Measurements from ENCODE around the gene DSCAML1. TPM values are rescaled to one million over a fixed set of nuclear protein-coding genes. Genes with fewer than 3 reads are reported as not detected.

Gene DSCAML1
- total RNA-seq, 2 donors from 2014 or later = 2.8 TPM; not detected in 1

GRCh38 chr11:117669062-117669461 is 128.0 kb downstream of the DSCAML1 start:
- no peak for ATAC-seq (replicated peaks)
- no peaks in the 10 kb centered on the region for H3K9me3 Mint-ChIP-seq
- no peaks in the 10 kb centered on the region for H3K36me3 Mint-ChIP-seq (ENCODE audit: low read depth)
- no peak overlapping the region for H3K4me3 Mint-ChIP-seq
- H3K27me3 Mint-ChIP-seq = peaks cover 19% of the 10 kb centered on the region
- no peak overlapping the region for H3K27ac Mint-ChIP-seq
- no peaks in the 10 kb centered on the region for H3K4me1 Mint-ChIP-seq

- Mint-ChIP-seq H3K27me3 (peaks cover 18% of the 10 kb centered on the region), H3K4me1 (no peaks in the 10 kb centered on the region), H3K27ac (no peak overlapping the region), H3K9me3 (no peaks in the 10 kb centered on the region), H3K36me3 (ENCODE audit: low read depth) (no peaks in the 10 kb centered on the region), H3K4me3 (no peak overlapping the region)
- ATAC-seq (replicated peaks) = no peak
Observed at GRCh38 chr11:117668321-117668751, 128.7 kb downstream of the DSCAML1 start.

GRCh38 chr11:117664897-117665296 is 132.1 kb downstream of the DSCAML1 start:
- no peak for ATAC-seq (replicated peaks)
- Mint-ChIP-seq H3K4me1 (no peaks in the 10 kb centered on the region), H3K36me3 (ENCODE audit: low read depth) (no peaks in the 10 kb centered on the region), H3K4me3 (no peak overlapping the region), H3K27me3 (peaks cover 8% of the 10 kb centered on the region), H3K27ac (no peak overlapping the region), H3K9me3 (no peaks in the 10 kb centered on the region)

- no peaks in the 10 kb centered on the region for H3K4me1 Mint-ChIP-seq
- no peak for ATAC-seq (replicated peaks)
Observed at GRCh38 chr11:117663821-117664220, 133.2 kb downstream of the DSCAML1 start.

GRCh38 chr11:117663414-117663813 is 133.6 kb downstream of the DSCAML1 start:
- Mint-ChIP-seq H3K27ac (no peak overlapping the region), H3K9me3 (no peaks in the 10 kb centered on the region), H3K36me3 (ENCODE audit: low read depth) (no peaks in the 10 kb centered on the region), H3K27me3 (peaks cover 8% of the 10 kb centered on the region), H3K4me1 (no peaks in the 10 kb centered on the region), H3K4me3 (no peak overlapping the region)
- no peak for ATAC-seq (replicated peaks)

More at GRCh38 chr11:117663821-117664220, 133.2 kb downstream of the DSCAML1 start:
- Mint-ChIP-seq H3K36me3 (ENCODE audit: low read depth) (no peaks in the 10 kb centered on the region), H3K27me3 (peaks cover 8% of the 10 kb centered on the region), H3K27ac (no peak overlapping the region), H3K9me3 (no peaks in the 10 kb centered on the region), H3K4me3 (no peak overlapping the region)

GRCh38 chr11:117662671-117663269 is 134.2 kb downstream of the DSCAML1 start:
- no peaks in the 10 kb centered on the region for H3K4me1 Mint-ChIP-seq
- no peak overlapping the region for H3K4me3 Mint-ChIP-seq
- peaks cover 8% of the 10 kb centered on the region for H3K27me3 Mint-ChIP-seq
- no peak for ATAC-seq (replicated peaks)
- no peak overlapping the region for H3K27ac Mint-ChIP-seq
- no peaks in the 10 kb centered on the region for H3K9me3 Mint-ChIP-seq
- H3K36me3 Mint-ChIP-seq (ENCODE audit: low read depth) = no peaks in the 10 kb centered on the region

- H3K9me3 Mint-ChIP-seq = no peaks in the 10 kb centered on the region
- no peak overlapping the region for H3K4me3 Mint-ChIP-seq
- no peaks in the 10 kb centered on the region for H3K4me1 Mint-ChIP-seq
- H3K27me3 Mint-ChIP-seq = peaks cover 5% of the 10 kb centered on the region
- H3K36me3 Mint-ChIP-seq (ENCODE audit: low read depth) = no peaks in the 10 kb centered on the region
- ATAC-seq (replicated peaks) = no peak
- no peak overlapping the region for H3K27ac Mint-ChIP-seq
Observed at GRCh38 chr11:117662255-117662654, 134.8 kb downstream of the DSCAML1 start.

- no peaks in the 10 kb centered on the region for H3K36me3 Mint-ChIP-seq (ENCODE audit: low read depth)
- peaks cover 15% of the 10 kb centered on the region for H3K27me3 Mint-ChIP-seq
- H3K9me3 Mint-ChIP-seq = no peaks in the 10 kb centered on the region
- no peak for ATAC-seq (replicated peaks)
- H3K27ac Mint-ChIP-seq = no peak overlapping the region
- H3K4me1 Mint-ChIP-seq = no peaks in the 10 kb centered on the region
- no peak overlapping the region for H3K4me3 Mint-ChIP-seq
Observed at GRCh38 chr11:117658809-117659208, 138.2 kb downstream of the DSCAML1 start.

GRCh38 chr11:117657794-117658193 is 139.2 kb downstream of the DSCAML1 start:
- Mint-ChIP-seq H3K36me3 (ENCODE audit: low read depth) (no peaks in the 10 kb centered on the region), H3K4me3 (no peak overlapping the region), H3K9me3 (no peaks in the 10 kb centered on the region)

GRCh38 chr11:117654281-117655255 is 142.4 kb downstream of the DSCAML1 start:
- H3K36me3 Mint-ChIP-seq (ENCODE audit: low read depth) = no peaks in the 10 kb centered on the region
- no peaks in the 10 kb centered on the region for H3K9me3 Mint-ChIP-seq
- H3K27ac Mint-ChIP-seq = no peak overlapping the region
- ATAC-seq (replicated peaks) = no peak
- peaks cover 10% of the 10 kb centered on the region for H3K27me3 Mint-ChIP-seq
- no peaks in the 10 kb centered on the region for H3K4me1 Mint-ChIP-seq
- H3K4me3 Mint-ChIP-seq = no peak overlapping the region

More at GRCh38 chr11:117657794-117658193, 139.2 kb downstream of the DSCAML1 start:
- Mint-ChIP-seq H3K27me3 (peaks cover 10% of the 10 kb centered on the region), H3K27ac (no peak overlapping the region), H3K4me1 (no peaks in the 10 kb centered on the region)
- ATAC-seq (replicated peaks) = no peak

GRCh38 chr11:117652521-117652920 is 144.5 kb downstream of the DSCAML1 start:
- no peaks in the 10 kb centered on the region for H3K36me3 Mint-ChIP-seq (ENCODE audit: low read depth)
- no peaks in the 10 kb centered on the region for H3K9me3 Mint-ChIP-seq
- no peak overlapping the region for H3K27ac Mint-ChIP-seq
- peaks cover 10% of the 10 kb centered on the region for H3K27me3 Mint-ChIP-seq
- no peak overlapping the region for H3K4me3 Mint-ChIP-seq
- ATAC-seq (replicated peaks) = no peak
- no peaks in the 10 kb centered on the region for H3K4me1 Mint-ChIP-seq

GRCh38 chr11:117649296-117650055 is 147.5 kb downstream of the DSCAML1 start:
- no peaks in the 10 kb centered on the region for H3K36me3 Mint-ChIP-seq (ENCODE audit: low read depth)
- H3K9me3 Mint-ChIP-seq = no peaks in the 10 kb centered on the region
- H3K27ac Mint-ChIP-seq = no peak overlapping the region
- no peak for ATAC-seq (replicated peaks)
- peaks cover 7% of the 10 kb centered on the region for H3K27me3 Mint-ChIP-seq
- H3K4me1 Mint-ChIP-seq = no peaks in the 10 kb centered on the region
- H3K4me3 Mint-ChIP-seq = no peak overlapping the region

- no peak overlapping the region for H3K27ac Mint-ChIP-seq
- H3K27me3 Mint-ChIP-seq = peaks cover 6% of the 10 kb centered on the region
- H3K4me1 Mint-ChIP-seq = no peaks in the 10 kb centered on the region
- no peaks in the 10 kb centered on the region for H3K36me3 Mint-ChIP-seq (ENCODE audit: low read depth)
- no peak for ATAC-seq (replicated peaks)
- H3K9me3 Mint-ChIP-seq = no peaks in the 10 kb centered on the region
- H3K4me3 Mint-ChIP-seq = no peak overlapping the region
Observed at GRCh38 chr11:117647872-117648271, 149.1 kb downstream of the DSCAML1 start.

- H3K27me3 Mint-ChIP-seq = peaks cover 6% of the 10 kb centered on the region
- no peak overlapping the region for H3K27ac Mint-ChIP-seq
- ATAC-seq (replicated peaks) = no peak
- H3K4me1 Mint-ChIP-seq = no peaks in the 10 kb centered on the region
- H3K4me3 Mint-ChIP-seq = no peak overlapping the region
- H3K9me3 Mint-ChIP-seq = no peaks in the 10 kb centered on the region
- no peaks in the 10 kb centered on the region for H3K36me3 Mint-ChIP-seq (ENCODE audit: low read depth)
Observed at GRCh38 chr11:117647207-117647606, 149.8 kb downstream of the DSCAML1 start.
